ENCODE data around the gene AMDHD1. TPM values are rescaled to one million over a fixed set of nuclear protein-coding genes. Genes with fewer than 3 reads are reported as not detected.

The AMDHD1 gene
- total and polyA plus RNA-seq, 2 donors (not counting 3 experiments of a cell fraction or from before 2014, with no cell fraction given) = not detected

DNA sequence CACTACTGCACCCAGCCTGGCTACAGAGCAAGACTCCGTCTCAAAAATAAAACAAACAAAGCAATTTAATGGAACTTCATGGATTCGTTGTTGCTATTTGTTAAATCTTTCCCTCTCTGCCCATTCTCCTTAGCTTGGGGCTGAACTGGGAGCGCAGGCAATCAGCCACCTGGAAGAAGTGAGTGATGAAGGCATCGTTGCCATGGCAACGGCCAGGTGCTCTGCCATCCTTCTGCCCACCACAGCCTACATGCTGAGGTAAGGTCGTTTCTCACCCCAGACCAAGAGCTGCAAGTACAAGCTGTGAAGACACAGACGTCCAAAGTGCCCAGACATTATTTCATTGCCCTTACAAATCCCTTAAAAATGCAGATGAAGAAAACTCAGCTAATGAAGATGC, 19.1 kb downstream of the AMDHD1 start:
- no peaks in the 10 kb centered on the region for H3K4me1 ChIP-seq (ENCODE audit: control insufficient read depth, extremely low read depth, insufficient read depth, low read length)
- no peak overlapping the region for H3K4me2 ChIP-seq (ENCODE audit: insufficient read depth, low read length)
- FAIRE-seq (no peak), DNase-seq (ENCODE audit: low read depth, low spot score) (no peak)
- POLR2A ChIA-PET = no interaction called here
- TF ChIP-seq POLR2AphosphoS5 (IDR thresholded peaks at IDR 0.05; ENCODE audit: insufficient read depth, low read depth, low read length) (no peak), GATA2 (IDR thresholded peaks at IDR 0.05; ENCODE audit: insufficient read depth, insufficient read length, low read depth, low read length) (no peak), FOS (IDR thresholded peaks at IDR 0.05; ENCODE audit: borderline replicate concordance, insufficient read depth, low read length) (no peak), JUN (IDR thresholded peaks at IDR 0.05; ENCODE audit: borderline replicate concordance, insufficient read depth, insufficient read length, low read depth) (no peak)
- TF ChIP-seq, protein P1, sequence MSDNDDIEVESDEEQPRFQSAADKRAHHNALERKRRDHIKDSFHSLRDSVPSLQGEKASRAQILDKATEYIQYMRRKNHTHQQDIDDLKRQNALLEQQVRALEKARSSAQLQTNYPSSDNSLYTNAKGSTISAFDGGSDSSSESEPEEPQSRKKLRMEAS (IDR thresholded peaks at IDR 0.05; ENCODE audit: insufficient read depth, insufficient read length) = no peak
- intact Hi-C loops (cut with micrococcal nuclease) = no loop called here
- BruUV-seq (replicated peaks) = no TSS peak
- H4K20me1 ChIP-seq (replicated peaks; ENCODE audit: control insufficient read depth, extremely low read depth, insufficient read depth, low read length) = no peaks in the 10 kb centered on the region
- CTCF ChIA-PET = interaction anchor here (1.4 kb wide), 2 partner anchors 8 to 387 kb away, joined by 4 read pairs; no protein-coding TSS in a partner anchor
- no peaks in the 10 kb centered on the region for H3K36me3 ChIP-seq (ENCODE audit: control insufficient read depth in 2 of 2, extremely low read depth in 1 of 2, insufficient read depth in 2 of 2, low read length in 2 of 2)
- no peak overlapping the region for H3K4me3 ChIP-seq (replicated peaks in 1 of 3; ENCODE audit: insufficient read depth in 1 of 3, low read depth in 1 of 3, low read length in 3 of 3)
- H3K9me3 ChIP-seq (replicated peaks; ENCODE audit: control insufficient read depth, insufficient read depth, low read length) = no peaks in the 10 kb centered on the region
- no peak overlapping the region for H2AFZ ChIP-seq (ENCODE audit: low read depth, low read length)
- no peak overlapping the region for H3K27ac ChIP-seq (ENCODE audit: insufficient read depth, low read depth, low read length)
- dilution Hi-C loops (cut with MboI; ENCODE audit: extremely low pct_ligation_motif_present, low sequenced_read_pairs) = no loop called here
- H3K27me3 ChIP-seq (ENCODE audit: control insufficient read depth in 2 of 2, insufficient read depth in 2 of 2, low read length in 2 of 2) = peaks cover 3 to 4% of the 10 kb centered on the region in 2 experiments
- no peaks in the 10 kb centered on the region for H3K9me1 ChIP-seq (replicated peaks; ENCODE audit: control insufficient read depth, extremely low read depth, insufficient read depth, low read length)
- no peak overlapping the region for H3K9ac ChIP-seq (replicated peaks; ENCODE audit: extremely low read depth, insufficient read depth, low read length)
- H3K79me2 ChIP-seq (ENCODE audit: control insufficient read depth, insufficient read depth, low read length) = no peaks in the 10 kb centered on the region

DNA sequence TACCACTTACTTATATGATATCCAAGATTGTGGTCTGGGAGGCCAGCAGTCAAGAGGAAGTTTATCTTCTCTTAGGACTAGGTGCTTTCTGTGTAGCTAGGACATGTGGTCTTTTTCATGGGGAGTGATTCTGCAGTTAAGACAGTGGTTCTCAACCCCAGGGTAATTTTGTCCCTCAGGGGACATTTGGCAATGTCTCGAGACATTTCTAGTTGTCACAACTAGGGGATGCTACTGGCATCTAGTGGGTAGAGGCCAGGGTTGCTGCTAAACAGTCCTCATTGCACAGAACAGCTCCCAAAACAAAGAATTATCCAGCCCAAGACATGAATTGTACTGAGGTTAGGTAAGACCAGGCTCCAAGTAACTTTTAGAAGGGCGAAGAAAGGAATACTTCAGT, 20.0 kb downstream of the AMDHD1 start:
- Histone ChIP-seq H4K20me1 (replicated peaks; ENCODE audit: control insufficient read depth, extremely low read depth, insufficient read depth, low read length) (no peaks in the 10 kb centered on the region), H3K4me3 (replicated peaks in 1 of 3; ENCODE audit: insufficient read depth in 1 of 3, low read depth in 1 of 3, low read length in 3 of 3) (no peak overlapping the region), H3K9me3 (replicated peaks; ENCODE audit: control insufficient read depth, insufficient read depth, low read length) (no peaks in the 10 kb centered on the region), H3K9me1 (replicated peaks; ENCODE audit: control insufficient read depth, extremely low read depth, insufficient read depth, low read length) (no peaks in the 10 kb centered on the region), H3K27me3 (ENCODE audit: control insufficient read depth in 2 of 2, insufficient read depth in 2 of 2, low read length in 2 of 2) (peaks cover 2 to 4% of the 10 kb centered on the region in 2 experiments), H3K4me2 (ENCODE audit: insufficient read depth, low read length) (no peak overlapping the region), H2AFZ (ENCODE audit: low read depth, low read length) (no peak overlapping the region), H3K9ac (replicated peaks; ENCODE audit: extremely low read depth, insufficient read depth, low read length) (no peak overlapping the region), H3K79me2 (ENCODE audit: control insufficient read depth, insufficient read depth, low read length) (no peaks in the 10 kb centered on the region), H3K4me1 (ENCODE audit: control insufficient read depth, extremely low read depth, insufficient read depth, low read length) (no peaks in the 10 kb centered on the region), H3K36me3 (ENCODE audit: control insufficient read depth in 2 of 2, extremely low read depth in 1 of 2, insufficient read depth in 2 of 2, low read length in 2 of 2) (no peaks in the 10 kb centered on the region), H3K27ac (ENCODE audit: insufficient read depth, low read depth, low read length) (no peak overlapping the region)
- intact Hi-C loops (cut with micrococcal nuclease) = no loop called here
- dilution Hi-C loops (cut with MboI; ENCODE audit: extremely low pct_ligation_motif_present, low sequenced_read_pairs) = no loop called here
- no peak for FAIRE-seq
- ChIA-PET CTCF (interaction anchor here (1.4 kb wide), 1 partner anchor 388 kb away, joined by 4 read pairs; no protein-coding TSS in a partner anchor), POLR2A (no interaction called here)
- DNase-seq (ENCODE audit: low read depth, low spot score) = no peak
- no TSS peak for BruUV-seq (replicated peaks)
- TF ChIP-seq GATA2 (IDR thresholded peaks at IDR 0.05; ENCODE audit: insufficient read depth, insufficient read length, low read depth, low read length) (no peak), MYC (IDR thresholded peaks at IDR 0.05; ENCODE audit: low read depth, low read length) (no peak), FOS (IDR thresholded peaks at IDR 0.05; ENCODE audit: borderline replicate concordance, insufficient read depth, low read length) (no peak), JUN (IDR thresholded peaks at IDR 0.05; ENCODE audit: borderline replicate concordance, insufficient read depth, insufficient read length, low read depth) (no peak), POLR2AphosphoS5 (IDR thresholded peaks at IDR 0.05; ENCODE audit: insufficient read depth, low read depth, low read length) (no peak), EZH2 (IDR thresholded peaks at IDR 0.05; ENCODE audit: borderline replicate concordance, low read depth, low read length, severe bottlenecking) (no peak), POLR2A (IDR thresholded peaks at IDR 0.05; ENCODE audit: low read depth, low read length) (no peak)
- TF ChIP-seq, protein P2, sequence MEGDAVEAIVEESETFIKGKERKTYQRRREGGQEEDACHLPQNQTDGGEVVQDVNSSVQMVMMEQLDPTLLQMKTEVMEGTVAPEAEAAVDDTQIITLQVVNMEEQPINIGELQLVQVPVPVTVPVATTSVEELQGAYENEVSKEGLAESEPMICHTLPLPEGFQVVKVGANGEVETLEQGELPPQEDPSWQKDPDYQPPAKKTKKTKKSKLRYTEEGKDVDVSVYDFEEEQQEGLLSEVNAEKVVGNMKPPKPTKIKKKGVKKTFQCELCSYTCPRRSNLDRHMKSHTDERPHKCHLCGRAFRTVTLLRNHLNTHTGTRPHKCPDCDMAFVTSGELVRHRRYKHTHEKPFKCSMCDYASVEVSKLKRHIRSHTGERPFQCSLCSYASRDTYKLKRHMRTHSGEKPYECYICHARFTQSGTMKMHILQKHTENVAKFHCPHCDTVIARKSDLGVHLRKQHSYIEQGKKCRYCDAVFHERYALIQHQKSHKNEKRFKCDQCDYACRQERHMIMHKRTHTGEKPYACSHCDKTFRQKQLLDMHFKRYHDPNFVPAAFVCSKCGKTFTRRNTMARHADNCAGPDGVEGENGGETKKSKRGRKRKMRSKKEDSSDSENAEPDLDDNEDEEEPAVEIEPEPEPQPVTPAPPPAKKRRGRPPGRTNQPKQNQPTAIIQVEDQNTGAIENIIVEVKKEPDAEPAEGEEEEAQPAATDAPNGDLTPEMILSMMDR (IDR thresholded peaks at IDR 0.05; ENCODE audit: extremely low read depth in 1 of 2, insufficient read depth in 1 of 2, low read depth in 1 of 2, low read length in 2 of 2) = no peak
- TF ChIP-seq, protein P1 (IDR thresholded peaks at IDR 0.05; ENCODE audit: insufficient read depth, insufficient read length) = no peak
